Stimulated activated CD8-positive, alpha-beta memory T cell treated with anti-CD3 and anti-CD28 coated beads, Interleukin-12 subunit alpha, Interleukin-12 subunit beta, amount 100 ng/mL, for 4 hours (primary cell): ENCODE measurements around the gene PNKD.
"Not testable (repeated sequence)": the region's sequence is repeated elsewhere in the genome, so short reads cannot be mapped to it uniquely, and the experiment has no call there.

Source experiments
- DNase-seq: peaks from one replicate; pipeline ENCODE4 v3.0.0-alpha.2; 2020; ENCODE audit warnings: low read depth

The PNKD gene

GRCh38 chr2:218272531-218273212 lies 2.4 kb downstream of the PNKD start:
- DNase-seq, result peak; percentile 54

- DNase-seq, result not testable (repeated sequence)
Measured at GRCh38 chr2:218273214-218273907, 3.0 kb downstream of the PNKD start.

- DNase-seq, result no peak
Measured at GRCh38 chr2:218273908-218274249, 3.6 kb downstream of the PNKD start.

GRCh38 chr2:218274586-218274985 lies 4.3 kb downstream of the PNKD start:
- DNase-seq, result no peak

GRCh38 chr2:218275371-218276072 lies 5.2 kb downstream of the PNKD start:
- no peak for DNase-seq

- no peak for DNase-seq
Measured at GRCh38 chr2:218276986-218277755, 6.9 kb downstream of the PNKD start.

GRCh38 chr2:218277921-218278320 lies 7.6 kb downstream of the PNKD start:
- no peak for DNase-seq

- DNase-seq, result no peak
Measured at GRCh38 chr2:218278531-218279360, 8.4 kb downstream of the PNKD start.

- DNase-seq, result no peak
Measured at GRCh38 chr2:218280260-218280870, 10.0 kb downstream of the PNKD start.

- no peak for DNase-seq
Measured at GRCh38 chr2:218281449-218281848, 11.1 kb downstream of the PNKD start.

GRCh38 chr2:218282173-218282991 lies 12.1 kb downstream of the PNKD start:
- no peak for DNase-seq

GRCh38 chr2:218284106-218284811 lies 13.9 kb downstream of the PNKD start:
- DNase-seq, result peak; percentile 51

GRCh38 chr2:218285604-218286003 lies 15.3 kb downstream of the PNKD start:
- DNase-seq, result no peak

GRCh38 chr2:218286570-218287459 lies 16.5 kb downstream of the PNKD start:
- DNase-seq, result peak; percentile 70

- DNase-seq, result no peak
Measured at GRCh38 chr2:218289639-218290315, 19.5 kb downstream of the PNKD start.

GRCh38 chr2:218290316-218291261 lies 20.3 kb downstream of the PNKD start:
- DNase-seq, result no peak
